ENCODE results near the gene GOLGA8R.
"Not testable (repeated sequence)": the region's sequence is repeated elsewhere in the genome, so short reads cannot be mapped to it uniquely, and the experiment has no call there.

The GOLGA8R gene

DNA sequence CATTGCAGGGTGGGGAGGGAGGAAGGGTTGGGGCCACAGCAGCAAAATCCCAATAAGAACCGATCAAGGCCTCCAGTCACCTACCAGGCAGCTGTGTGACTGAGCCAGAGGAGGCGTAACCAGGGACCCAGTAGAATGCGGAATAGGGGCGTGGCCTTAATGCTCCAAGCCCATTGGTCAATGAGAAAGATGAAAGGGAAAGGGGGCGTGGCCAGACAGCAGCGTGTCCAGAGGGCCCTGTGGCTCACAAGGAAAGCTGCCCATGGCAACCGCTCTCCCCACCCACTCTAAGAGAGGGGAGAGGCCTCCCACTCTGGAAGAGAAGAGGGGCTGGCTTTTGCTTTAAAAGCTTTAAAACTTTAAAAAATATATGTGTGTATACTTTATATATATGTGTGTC is at the start of gene GOLGA8R:
Gene GOLGA8R, minus strand, starts transcription at position 101 of the 400 bp plus-strand sequence. Its CDS starts 98 bp downstream, at position 3.
- DNase-seq (ENCODE audit: low read depth): not testable (repeated sequence)

DNA sequence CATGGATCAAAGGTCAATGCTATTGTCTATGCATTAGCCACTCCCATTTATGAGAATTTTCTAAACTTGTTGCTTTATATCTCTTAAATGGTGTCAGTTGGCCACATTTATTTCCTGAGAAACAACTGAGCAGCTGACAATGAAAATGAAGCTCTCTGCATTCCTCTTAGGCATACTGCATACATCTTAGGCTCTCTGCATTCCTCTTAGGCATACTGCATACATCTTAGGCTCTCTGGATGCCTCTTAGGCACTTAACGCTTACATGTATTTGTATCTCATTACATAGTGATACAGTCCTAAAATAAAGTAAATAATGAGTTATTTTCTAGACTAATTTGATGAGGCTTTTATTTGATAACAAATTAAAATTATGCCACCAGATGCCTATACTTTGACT is 49.8 kb upstream of the GOLGA8R start:
- not testable (repeated sequence) for DNase-seq (ENCODE audit: low read depth)

DNA sequence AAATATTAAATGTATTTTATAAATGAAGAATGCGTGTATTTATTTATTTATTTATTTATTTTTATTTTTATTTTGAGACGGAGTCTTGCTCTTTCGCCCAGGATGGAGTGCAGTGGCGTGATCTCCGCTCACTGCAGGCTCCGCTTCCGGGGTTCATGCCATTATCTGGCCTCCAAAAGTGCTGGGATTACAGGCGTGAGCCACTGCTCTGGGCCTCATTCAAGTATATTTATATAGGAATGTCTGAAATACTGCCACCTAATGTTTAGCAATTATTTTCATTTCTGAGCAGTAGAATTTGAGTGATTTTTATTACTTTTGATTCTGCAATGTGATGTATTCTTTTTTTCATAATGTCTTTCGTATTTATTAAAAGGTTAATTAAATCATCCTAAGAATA is 48.1 kb upstream of the GOLGA8R start:
- not testable (repeated sequence) for DNase-seq (ENCODE audit: low read depth)

- DNase-seq (ENCODE audit: low read depth): not testable (repeated sequence)
Measured at GRCh38 chr15:30452702-30453101, 38.6 kb upstream of the GOLGA8R start.

GRCh38 chr15:30438348-30438747 is 24.3 kb upstream of the GOLGA8R start:
- DNase-seq (ENCODE audit: low read depth): not testable (repeated sequence)

GRCh38 chr15:30435878-30436277 is 21.8 kb upstream of the GOLGA8R start:
- not testable (repeated sequence) for DNase-seq (ENCODE audit: low read depth)

- DNase-seq (ENCODE audit: low read depth): not testable (repeated sequence)
Measured at GRCh38 chr15:30420723-30421122, 6.7 kb upstream of the GOLGA8R start.

- DNase-seq (ENCODE audit: low read depth): not testable (repeated sequence)
Measured at GRCh38 chr15:30407636-30408035, 6.4 kb downstream of the GOLGA8R start.

- not testable (repeated sequence) for DNase-seq (ENCODE audit: low read depth)
Measured at GRCh38 chr15:30398988-30399387, 15.1 kb downstream of the GOLGA8R start.

- not testable (repeated sequence) for DNase-seq (ENCODE audit: low read depth)
Measured at GRCh38 chr15:30393664-30393991, 20.4 kb downstream of the GOLGA8R start.

GRCh38 chr15:30392766-30393663 is 21.0 kb downstream of the GOLGA8R start, which contains the start of gene CHRFAM7A:
CHRFAM7A (minus strand) TSS chr15:30393540; CDS start chr15:30383351, 10,189 bp downstream.
- not testable (repeated sequence) for DNase-seq (ENCODE audit: low read depth)

GRCh38 chr15:30386318-30386887 is 27.7 kb downstream of the GOLGA8R start:
- DNase-seq (ENCODE audit: low read depth): not testable (repeated sequence)

- not testable (repeated sequence) for DNase-seq (ENCODE audit: low read depth)
Measured at GRCh38 chr15:30377082-30377413, 37.0 kb downstream of the GOLGA8R start.

GRCh38 chr15:30376375-30377081 is 37.5 kb downstream of the GOLGA8R start:
- DNase-seq (ENCODE audit: low read depth): not testable (repeated sequence)

DNA sequence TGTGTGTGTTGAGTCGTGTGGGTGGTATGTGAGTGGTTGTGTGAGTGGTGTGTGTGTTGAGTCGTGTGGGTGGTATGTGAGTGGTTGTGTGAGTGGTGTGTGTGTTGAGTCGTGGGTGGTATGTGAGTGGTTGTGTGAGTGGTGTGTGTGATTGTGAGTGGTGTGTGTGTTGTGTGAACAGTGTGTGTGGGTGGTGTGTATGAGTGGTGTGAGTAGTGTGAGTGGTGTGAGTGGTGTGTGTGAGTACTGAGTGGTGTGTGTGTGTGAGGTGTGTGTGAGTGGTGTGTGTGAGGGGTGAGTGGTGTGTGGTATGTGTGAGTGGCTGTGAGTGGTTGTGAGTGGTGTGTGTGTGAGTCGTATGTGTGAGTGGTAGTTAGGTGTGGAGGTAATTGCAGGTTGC is 38.2 kb downstream of the GOLGA8R start:
- not testable (repeated sequence) for DNase-seq (ENCODE audit: low read depth)

DNA sequence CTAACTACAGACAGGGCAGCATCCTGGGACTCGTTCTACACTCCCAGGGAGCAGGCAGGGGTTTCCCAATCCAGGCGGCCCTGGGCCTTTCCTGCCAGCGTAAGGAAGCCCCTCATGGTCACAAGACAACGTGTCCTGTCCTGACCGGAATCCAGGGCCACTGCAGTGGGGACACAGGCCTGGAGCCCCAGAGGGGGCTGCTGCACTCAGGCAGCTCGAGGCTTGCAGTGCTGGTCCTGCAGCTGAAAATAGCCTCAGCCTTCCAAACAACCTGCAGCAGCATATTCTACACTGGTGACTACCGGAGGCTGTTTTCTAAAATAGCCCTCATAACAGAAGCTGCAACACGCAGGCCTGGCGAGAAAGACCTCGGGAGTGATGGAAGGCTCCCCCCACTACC is 39.2 kb downstream of the GOLGA8R start:
- DNase-seq (ENCODE audit: low read depth): not testable (repeated sequence)

- DNase-seq (ENCODE audit: low read depth): not testable (repeated sequence)
Measured at GRCh38 chr15:30368271-30368670, 45.8 kb downstream of the GOLGA8R start.

DNA sequence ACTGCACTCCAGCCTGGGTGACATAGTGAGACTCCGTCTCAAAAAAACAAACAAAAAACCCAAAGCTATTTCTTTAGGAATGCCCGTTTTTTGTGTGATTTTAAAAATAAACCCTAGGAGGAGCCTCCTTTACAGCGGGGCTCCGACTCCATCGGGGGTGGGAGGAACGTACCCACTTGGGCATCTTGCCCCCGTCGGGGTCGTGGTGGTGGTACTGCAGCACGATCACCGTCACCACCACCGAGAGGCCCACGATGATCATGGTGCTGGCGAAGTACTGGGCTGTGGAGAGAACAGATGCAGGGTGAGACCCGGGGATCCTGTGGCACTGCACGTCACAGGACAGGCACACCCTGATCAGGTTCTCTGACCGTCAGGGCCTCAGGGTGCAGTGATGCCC is 46.8 kb downstream of the GOLGA8R start:
- not testable (repeated sequence) for DNase-seq (ENCODE audit: low read depth)

DNA sequence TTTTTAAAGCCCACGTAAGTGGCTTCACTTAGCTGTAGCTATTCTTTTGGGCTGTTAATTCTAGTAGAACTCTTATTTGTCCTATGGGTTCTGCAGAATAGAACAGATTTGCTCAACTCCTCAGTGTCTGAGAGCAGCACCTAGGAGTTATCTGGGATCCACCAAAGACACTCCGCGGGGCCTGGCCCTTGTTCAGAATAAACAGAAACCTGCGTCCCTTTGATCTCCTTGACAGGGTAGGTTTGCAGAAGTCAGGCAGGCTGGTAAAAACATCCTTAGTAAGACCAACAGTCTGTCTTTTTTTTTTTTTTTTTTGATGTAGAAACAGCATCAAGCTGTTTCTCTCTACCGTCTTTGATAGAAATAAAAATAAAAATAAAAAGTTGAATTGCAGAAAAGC is 52.7 kb downstream of the GOLGA8R start:
- DNase-seq (ENCODE audit: low read depth): not testable (repeated sequence)

- not testable (repeated sequence) for DNase-seq (ENCODE audit: low read depth)
Measured at GRCh38 chr15:30360990-30361389, 53.1 kb downstream of the GOLGA8R start.

- not testable (repeated sequence) for DNase-seq (ENCODE audit: low read depth)
Measured at GRCh38 chr15:30355043-30355442, 59.0 kb downstream of the GOLGA8R start.

Data from GM04504 (cell line).